VCaP (cell line): ENCODE measurements around the gene PIK3CB.
"Not testable (repeated sequence)": the region's sequence is repeated elsewhere in the genome, so short reads cannot be mapped to it uniquely, and the experiment has no call there.

Source experiments
- H3K27ac ChIP-seq: fragments of 450-650 bp; 2 replicates; pipeline ENCODE4 v1.5.1; 2017
- TF ChIP-seq, protein P1 (sequence below): fragments of 450-650 bp; conservative IDR thresholded peaks from 2 replicates; pipeline ENCODE4 v1.5.1; 2017; ENCODE audit warnings: mild to moderate bottlenecking, moderate library complexity

The PIK3CB gene

DNA sequence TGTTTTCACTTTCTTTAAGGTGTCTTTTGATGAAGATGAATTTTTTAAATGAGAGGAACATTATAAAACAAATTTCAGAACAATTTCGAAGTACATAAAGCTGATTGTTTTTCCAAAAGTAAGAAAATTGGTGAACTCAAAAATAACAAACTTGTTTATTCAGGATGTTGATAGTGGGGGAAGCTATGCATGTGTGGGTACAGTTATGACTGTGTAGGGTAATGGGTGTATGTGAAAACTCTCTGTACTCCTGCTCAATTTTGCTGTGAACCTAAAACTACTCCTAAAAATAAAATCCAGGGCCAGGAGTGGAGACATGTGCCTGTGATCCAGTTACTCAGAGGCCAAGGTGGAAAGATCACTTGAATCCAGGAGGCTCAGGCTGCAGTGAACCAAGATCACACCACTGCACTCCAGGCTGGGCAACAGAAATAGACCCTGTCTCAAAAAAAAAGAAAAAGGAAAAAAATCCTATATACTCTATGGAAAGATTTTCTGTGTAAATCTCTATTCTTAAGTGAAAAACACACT lies 37.2 kb downstream of the PIK3CB start:
- TF ChIP-seq, protein P1, sequence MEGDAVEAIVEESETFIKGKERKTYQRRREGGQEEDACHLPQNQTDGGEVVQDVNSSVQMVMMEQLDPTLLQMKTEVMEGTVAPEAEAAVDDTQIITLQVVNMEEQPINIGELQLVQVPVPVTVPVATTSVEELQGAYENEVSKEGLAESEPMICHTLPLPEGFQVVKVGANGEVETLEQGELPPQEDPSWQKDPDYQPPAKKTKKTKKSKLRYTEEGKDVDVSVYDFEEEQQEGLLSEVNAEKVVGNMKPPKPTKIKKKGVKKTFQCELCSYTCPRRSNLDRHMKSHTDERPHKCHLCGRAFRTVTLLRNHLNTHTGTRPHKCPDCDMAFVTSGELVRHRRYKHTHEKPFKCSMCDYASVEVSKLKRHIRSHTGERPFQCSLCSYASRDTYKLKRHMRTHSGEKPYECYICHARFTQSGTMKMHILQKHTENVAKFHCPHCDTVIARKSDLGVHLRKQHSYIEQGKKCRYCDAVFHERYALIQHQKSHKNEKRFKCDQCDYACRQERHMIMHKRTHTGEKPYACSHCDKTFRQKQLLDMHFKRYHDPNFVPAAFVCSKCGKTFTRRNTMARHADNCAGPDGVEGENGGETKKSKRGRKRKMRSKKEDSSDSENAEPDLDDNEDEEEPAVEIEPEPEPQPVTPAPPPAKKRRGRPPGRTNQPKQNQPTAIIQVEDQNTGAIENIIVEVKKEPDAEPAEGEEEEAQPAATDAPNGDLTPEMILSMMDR = no peak
- no peak overlapping the region for H3K27ac ChIP-seq

DNA sequence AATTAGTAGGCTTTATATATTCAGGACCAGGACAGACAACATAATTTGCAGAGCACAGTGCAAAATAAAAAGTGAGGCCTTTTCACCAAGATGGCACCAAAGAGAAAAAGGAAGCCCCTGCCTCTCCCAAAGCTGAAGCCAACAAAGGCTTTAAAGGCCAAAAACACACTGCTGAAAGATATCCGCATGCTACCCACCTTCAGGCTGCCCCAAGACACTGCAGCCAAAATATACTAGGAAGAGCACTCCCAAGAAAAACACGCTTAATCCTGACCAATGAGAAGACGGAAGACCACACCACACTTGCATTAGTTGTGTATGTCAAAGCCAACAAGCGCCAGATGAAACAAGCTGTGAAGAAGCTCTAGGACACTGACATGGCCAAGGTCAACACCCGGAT lies 38.0 kb downstream of the PIK3CB start:
- TF ChIP-seq, protein P1 = no peak
- no peak overlapping the region for H3K27ac ChIP-seq

- TF ChIP-seq, protein P1 = no peak
- H3K27ac ChIP-seq = no peak overlapping the region
Measured at GRCh38 chr3:138786788-138787271, 47.9 kb downstream of the PIK3CB start.

GRCh38 chr3:138785951-138786350 lies 48.8 kb downstream of the PIK3CB start:
- TF ChIP-seq, protein P1 = no peak
- H3K27ac ChIP-seq = no peak overlapping the region

- not testable (repeated sequence) for H3K27ac ChIP-seq
Measured at GRCh38 chr3:138785362-138785857, 49.3 kb downstream of the PIK3CB start.

- TF ChIP-seq, protein P1 = no peak
- H3K27ac ChIP-seq = no peak overlapping the region
Measured at GRCh38 chr3:138782755-138783154, 52.0 kb downstream of the PIK3CB start.

- TF ChIP-seq, protein P1 = no peak
- H3K27ac ChIP-seq = no peak overlapping the region
Measured at GRCh38 chr3:138781012-138781470, 53.7 kb downstream of the PIK3CB start.

- TF ChIP-seq, protein P1 = no peak
- no peak overlapping the region for H3K27ac ChIP-seq
Measured at GRCh38 chr3:138778643-138779042, 56.1 kb downstream of the PIK3CB start.
